HG03097 (cell line): ENCODE measurements around the gene CCL14.
"Not testable (repeated sequence)": the region's sequence is repeated elsewhere in the genome, so short reads cannot be mapped to it uniquely, and the experiment has no call there.

Experiments used
- ATAC-seq: cut with Tn5 transposase; IDR thresholded peaks from one replicate; pipeline ENCODE4 v1.9.1; 2021; ENCODE audit not compliant: unreplicated experiment, low FRiP score

Gene CCL14

GRCh38 chr17:35986643-35987042, at the start of gene CCL14:
TSS of gene CCL14 (minus strand) at chr17:35986729. CDS start at chr17:35986649, 80 bp downstream.
- no peak for ATAC-seq

- ATAC-seq: no peak
These were observed 49.7 kb upstream of the CCL14 start for GRCh38 chr17:36036235-36036634.

DNA sequence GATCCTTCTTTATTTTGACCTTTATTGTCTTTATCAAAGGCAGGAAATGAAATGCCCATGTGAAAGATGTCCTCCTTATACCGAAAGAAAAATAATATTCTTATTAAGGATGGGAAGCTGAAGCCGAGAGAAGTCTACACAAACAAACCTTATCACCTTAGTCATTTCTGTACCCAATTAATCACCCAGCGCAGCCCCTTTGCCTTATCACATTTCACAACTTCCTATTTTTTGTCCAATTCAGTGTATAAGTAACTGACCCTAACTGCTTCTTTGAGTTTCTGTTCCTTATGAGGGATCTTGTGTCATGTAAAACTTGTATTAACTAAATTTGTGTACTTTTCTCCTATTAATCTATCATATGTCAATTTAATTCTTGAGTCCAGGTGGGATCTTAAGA, 47.6 kb upstream of the CCL14 start:
- ATAC-seq: no peak

DNA sequence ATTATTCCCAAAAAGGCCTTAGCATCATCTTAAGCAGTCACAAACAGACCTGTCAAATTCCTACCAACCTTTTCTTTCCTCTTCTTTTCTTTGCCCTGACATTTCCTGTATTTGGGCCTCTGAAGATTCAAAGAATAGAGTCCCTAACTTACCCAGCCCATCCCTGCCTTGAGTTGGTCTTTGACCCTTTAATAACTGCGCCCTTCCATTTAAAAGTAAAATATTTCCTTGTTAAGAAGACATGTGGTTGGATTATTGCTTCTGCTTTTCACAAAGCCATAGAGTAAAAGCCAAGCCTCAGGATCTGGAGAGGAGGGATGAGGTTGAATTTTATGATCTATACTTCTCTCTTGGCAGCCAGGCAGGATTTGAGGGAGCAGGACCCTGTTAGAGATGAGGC, 44.4 kb upstream of the CCL14 start:
- no peak for ATAC-seq

DNA sequence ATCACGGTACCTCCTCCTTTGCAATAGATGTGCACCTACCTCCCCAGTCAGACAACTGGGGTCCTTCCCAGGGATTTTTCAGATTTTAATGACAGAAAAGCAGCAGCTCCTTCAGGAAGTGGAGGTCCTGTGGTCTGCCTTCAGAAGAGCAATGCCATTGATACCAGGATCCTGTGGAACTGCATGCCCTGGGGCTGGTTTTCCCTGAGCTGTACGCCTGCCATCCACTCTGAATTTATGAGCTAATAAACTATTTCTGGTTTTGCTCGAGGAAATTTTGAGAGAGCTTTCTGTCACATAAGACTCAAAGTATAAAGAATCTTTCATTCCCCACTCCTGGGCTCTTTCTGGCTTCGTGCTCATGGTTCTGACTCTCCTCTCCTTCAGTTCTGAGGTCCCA, 41.2 kb upstream of the CCL14 start:
- ATAC-seq: no peak

- no peak for ATAC-seq
These were observed 37.8 kb upstream of the CCL14 start for GRCh38 chr17:36024106-36024869.

DNA sequence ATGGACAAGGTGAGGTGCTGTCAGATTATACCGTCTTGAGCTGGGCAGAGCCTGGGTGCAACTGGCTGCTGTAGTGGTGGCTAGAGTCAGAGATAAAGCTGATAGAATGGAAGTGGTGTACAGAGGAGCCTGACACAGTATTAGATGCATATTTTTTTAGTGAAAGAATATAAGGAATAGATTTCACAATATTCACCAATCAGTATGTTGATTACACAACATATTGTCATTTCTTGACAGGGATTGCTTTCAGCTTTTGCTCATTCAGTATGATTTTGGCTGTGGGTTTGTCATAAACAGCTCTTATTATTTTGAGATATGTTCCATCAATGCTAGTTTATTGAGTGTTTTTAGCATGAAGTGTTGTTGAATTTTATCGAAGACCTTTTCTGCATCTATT, 32.9 kb upstream of the CCL14 start:
- no peak for ATAC-seq

- ATAC-seq: no peak
These were observed 31.3 kb upstream of the CCL14 start, which contains the start of gene CCL23 for GRCh38 chr17:36017799-36018198. TSS of gene CCL23 (minus strand) at chr17:36017972. CDS start at chr17:36017897, 75 bp downstream.

GRCh38 chr17:36016555-36016954, 30.0 kb upstream of the CCL14 start:
- ATAC-seq: no peak

DNA sequence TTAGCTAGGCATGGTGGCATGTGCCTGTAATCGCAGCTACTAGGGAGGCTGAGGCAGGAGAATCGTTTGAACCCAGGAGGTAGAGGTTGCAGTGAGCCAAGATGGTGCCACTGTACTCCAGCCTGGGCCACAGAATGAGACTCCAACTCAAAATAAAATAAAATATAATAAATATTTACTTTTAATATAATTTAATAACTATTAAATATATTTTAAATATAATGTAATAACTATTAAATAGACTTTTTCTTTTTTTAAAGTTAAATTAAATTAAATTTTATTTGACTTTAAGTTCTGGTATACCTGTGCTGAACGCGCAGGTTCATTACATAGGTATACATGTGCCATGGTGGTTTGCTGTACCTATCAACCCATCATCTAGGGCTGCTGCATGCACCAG, 29.4 kb upstream of the CCL14 start:
- ATAC-seq: not testable (repeated sequence)

GRCh38 chr17:36014946-36015345, 28.4 kb upstream of the CCL14 start:
- no peak for ATAC-seq

DNA sequence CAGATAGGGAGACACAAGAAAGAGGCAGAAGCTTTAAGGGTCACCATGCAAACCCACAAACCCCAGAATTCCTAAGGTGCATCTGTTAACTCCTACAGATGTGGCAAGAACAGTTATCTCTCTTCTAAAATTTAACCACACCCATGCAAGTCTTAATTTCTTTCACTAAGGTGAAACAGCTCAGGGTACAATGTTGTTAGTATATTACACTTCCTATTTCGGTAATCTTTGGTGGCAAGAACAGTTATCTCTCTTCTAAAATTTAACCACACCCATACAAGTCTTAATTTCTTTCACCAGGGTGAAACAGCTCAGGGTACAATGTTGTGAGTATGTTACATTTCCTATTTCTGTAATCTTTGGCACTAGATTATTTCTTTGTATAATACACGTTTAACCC, 24.7 kb upstream of the CCL14 start:
- ATAC-seq: no peak

- no peak for ATAC-seq
These were observed 22.6 kb upstream of the CCL14 start for GRCh38 chr17:36008998-36009665.

- no peak for ATAC-seq
These were observed 18.1 kb upstream of the CCL14 start for GRCh38 chr17:36004594-36005108.

DNA sequence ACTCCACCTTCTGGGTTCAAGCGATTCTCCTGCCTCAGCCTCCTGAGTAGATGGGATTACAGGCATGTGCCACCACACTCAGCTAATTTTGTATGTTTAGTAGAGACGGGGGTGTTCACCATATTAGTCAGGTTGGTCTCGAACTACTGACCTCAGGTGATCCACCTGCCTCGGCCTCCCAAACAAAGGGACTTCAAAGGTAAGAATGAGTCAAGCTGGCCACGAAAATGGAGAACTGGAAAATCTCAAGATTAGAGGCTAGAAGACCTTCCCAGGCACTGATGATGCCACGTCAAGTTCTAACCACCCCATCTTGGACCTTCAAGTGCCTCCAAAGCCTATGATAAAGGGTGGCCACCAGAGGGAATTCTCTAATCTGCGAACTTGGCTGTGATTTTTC, 16.1 kb upstream of the CCL14 start:
- no peak for ATAC-seq

DNA sequence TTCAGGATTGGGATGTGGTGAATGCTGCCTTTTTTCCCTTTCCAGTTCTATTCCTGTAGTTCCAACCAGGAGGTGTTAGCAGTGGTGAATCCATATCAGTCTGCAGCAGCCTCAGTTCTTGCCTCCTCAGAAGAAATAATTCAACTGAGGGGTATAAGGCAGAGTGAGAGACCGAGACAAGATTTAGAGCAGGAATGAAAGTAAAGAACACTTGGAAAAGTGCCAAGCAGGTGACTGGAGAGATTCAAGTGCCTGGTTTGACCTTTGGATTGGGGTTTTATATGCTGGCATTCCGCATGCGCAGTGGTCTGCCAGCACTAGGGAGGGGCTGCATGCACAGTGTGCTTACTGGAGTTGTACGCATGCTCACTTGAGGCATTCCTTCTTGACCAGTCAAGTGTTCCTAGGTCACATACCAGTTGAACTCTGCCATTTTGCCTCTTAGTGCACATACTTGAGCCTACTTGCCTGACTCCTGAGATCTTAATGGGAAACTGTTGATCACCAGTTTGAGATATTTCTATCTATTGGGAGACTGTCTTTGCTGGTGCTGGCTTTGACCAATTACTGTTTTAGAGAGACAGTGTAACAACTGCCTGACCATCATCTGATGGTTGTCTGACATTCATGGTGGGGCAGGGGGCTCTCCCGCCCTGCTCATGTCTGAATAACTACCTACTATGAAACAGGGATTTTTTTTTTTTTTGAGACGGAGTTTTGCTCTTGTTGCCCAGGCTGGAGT, 15.5 kb upstream of the CCL14 start:
- no peak for ATAC-seq

GRCh38 chr17:36001110-36001771, 14.7 kb upstream of the CCL14 start, which contains the start of gene CCL15:
TSS of gene CCL15 (minus strand) at chr17:36001553. CDS start at chr17:36001492, 61 bp downstream.
- no peak for ATAC-seq

- ATAC-seq: no peak
These were observed 14.2 kb upstream of the CCL14 start for GRCh38 chr17:36000732-36001109.

DNA sequence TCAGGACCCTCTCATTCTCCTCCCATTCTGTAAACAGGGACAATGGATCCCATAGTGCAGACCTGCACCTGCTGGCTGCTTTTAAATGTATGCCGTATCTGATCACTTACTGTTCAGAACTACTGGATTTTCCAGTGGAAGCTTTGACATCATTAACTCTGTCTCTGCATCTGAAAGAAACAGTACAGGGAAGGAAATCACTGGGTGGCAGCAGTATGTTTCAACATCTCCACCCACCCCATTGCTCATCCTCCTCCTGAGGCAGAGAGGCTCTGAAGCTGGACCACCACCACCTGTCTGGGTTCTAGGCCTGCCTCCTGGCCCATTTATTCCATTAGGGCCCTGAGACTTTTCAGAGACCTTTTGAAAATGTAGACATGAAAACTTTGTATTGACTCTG, 12.2 kb upstream of the CCL14 start:
- ATAC-seq: no peak

DNA sequence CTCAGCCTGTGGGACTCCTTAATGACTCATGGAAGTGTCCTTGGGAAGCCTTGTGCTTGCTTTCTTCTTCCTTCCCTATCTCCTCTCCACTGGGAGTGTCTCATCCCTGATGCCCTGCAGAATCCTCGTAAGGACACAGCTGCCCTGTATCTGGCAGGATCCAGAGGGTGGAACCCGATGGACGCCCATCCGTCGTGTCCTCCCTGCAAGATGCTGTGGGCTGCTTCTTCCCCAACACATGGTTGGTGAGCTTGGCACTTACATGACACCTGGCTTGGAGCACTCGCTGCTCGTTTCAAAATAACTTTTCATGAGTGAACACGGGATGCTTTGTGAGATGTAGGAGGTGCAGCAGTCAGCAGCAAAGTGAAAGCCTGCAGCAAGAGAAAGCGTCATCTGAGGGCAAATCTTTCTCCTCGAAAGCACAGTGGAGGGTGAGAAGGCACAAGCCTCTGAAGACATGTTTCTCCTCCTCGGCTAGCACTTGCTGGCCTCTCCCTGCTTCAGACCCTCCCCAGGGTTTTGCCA, 11.6 kb upstream of the CCL14 start:
- no peak for ATAC-seq
